Measurements from ENCODE around the gene FMNL2. TPM values are rescaled to one million over a fixed set of nuclear protein-coding genes. Genes with fewer than 3 reads are reported as not detected.

Gene FMNL2
- total RNA-seq, 1 experiment from 2014 or later: 33.6 TPM

DNA sequence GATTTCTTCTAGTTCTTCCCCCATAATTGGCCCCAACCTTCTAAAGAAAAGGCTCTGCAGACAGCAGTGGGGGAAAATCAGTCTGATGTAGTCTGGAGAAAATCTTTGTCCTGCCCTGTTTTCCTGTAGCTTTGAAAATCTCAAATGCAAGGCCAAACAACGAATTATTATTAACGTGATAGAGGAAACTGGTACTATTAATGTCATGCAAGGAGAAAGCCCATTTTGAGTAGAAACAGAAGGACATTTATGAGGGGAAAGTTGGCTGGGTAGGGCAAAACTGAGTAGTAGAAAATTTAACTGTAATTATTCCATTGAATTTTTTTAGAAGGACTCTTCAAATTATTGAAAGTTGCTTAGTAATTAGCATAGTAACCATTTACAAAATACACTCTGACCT lies 98.8 kb downstream of the FMNL2 start:
- DNase-seq (ENCODE audit: low read depth, low spot score) (no peak), ATAC-seq (no peak)
- ChIA-PET POLR2A (no interaction called here), CTCF (no interaction called here)
- Histone ChIP-seq H3K36me3 (ENCODE audit: control insufficient read depth, insufficient read depth, low read length) (no peaks in the 10 kb centered on the region), H3K4me3 (ENCODE audit: low read depth in 2 of 2, low read length in 2 of 2) (no peak overlapping the region), H3K27me3 (ENCODE audit: control insufficient read depth, insufficient read depth, low read length) (no peaks in the 10 kb centered on the region), H3K27ac (ENCODE audit: low read length) (no peak overlapping the region), H3K4me1 (ENCODE audit: control insufficient read depth, insufficient read depth, low read length) (peaks cover 3% of the 10 kb centered on the region; the same call in 1 of the 2 replicates), H3K9me3 (ENCODE audit: control insufficient read depth, insufficient read depth, low read depth, low read length) (no peaks in the 10 kb centered on the region)
- no TSS peak for BruUV-seq (replicated peaks)
- TF ChIP-seq, protein P1, sequence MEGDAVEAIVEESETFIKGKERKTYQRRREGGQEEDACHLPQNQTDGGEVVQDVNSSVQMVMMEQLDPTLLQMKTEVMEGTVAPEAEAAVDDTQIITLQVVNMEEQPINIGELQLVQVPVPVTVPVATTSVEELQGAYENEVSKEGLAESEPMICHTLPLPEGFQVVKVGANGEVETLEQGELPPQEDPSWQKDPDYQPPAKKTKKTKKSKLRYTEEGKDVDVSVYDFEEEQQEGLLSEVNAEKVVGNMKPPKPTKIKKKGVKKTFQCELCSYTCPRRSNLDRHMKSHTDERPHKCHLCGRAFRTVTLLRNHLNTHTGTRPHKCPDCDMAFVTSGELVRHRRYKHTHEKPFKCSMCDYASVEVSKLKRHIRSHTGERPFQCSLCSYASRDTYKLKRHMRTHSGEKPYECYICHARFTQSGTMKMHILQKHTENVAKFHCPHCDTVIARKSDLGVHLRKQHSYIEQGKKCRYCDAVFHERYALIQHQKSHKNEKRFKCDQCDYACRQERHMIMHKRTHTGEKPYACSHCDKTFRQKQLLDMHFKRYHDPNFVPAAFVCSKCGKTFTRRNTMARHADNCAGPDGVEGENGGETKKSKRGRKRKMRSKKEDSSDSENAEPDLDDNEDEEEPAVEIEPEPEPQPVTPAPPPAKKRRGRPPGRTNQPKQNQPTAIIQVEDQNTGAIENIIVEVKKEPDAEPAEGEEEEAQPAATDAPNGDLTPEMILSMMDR (IDR thresholded peaks at IDR 0.05): no peak
- TF ChIP-seq SIN3A (IDR thresholded peaks at IDR 0.05; ENCODE audit: borderline replicate concordance, insufficient read depth, low read depth, low read length) (no peak), POLR2AphosphoS5 (IDR thresholded peaks at IDR 0.05; ENCODE audit: low read depth, low read length) (no peak), TCF7L2 (IDR thresholded peaks at IDR 0.05; ENCODE audit: low read depth, low read length) (no peak)
- TF ChIP-seq, protein P2, sequence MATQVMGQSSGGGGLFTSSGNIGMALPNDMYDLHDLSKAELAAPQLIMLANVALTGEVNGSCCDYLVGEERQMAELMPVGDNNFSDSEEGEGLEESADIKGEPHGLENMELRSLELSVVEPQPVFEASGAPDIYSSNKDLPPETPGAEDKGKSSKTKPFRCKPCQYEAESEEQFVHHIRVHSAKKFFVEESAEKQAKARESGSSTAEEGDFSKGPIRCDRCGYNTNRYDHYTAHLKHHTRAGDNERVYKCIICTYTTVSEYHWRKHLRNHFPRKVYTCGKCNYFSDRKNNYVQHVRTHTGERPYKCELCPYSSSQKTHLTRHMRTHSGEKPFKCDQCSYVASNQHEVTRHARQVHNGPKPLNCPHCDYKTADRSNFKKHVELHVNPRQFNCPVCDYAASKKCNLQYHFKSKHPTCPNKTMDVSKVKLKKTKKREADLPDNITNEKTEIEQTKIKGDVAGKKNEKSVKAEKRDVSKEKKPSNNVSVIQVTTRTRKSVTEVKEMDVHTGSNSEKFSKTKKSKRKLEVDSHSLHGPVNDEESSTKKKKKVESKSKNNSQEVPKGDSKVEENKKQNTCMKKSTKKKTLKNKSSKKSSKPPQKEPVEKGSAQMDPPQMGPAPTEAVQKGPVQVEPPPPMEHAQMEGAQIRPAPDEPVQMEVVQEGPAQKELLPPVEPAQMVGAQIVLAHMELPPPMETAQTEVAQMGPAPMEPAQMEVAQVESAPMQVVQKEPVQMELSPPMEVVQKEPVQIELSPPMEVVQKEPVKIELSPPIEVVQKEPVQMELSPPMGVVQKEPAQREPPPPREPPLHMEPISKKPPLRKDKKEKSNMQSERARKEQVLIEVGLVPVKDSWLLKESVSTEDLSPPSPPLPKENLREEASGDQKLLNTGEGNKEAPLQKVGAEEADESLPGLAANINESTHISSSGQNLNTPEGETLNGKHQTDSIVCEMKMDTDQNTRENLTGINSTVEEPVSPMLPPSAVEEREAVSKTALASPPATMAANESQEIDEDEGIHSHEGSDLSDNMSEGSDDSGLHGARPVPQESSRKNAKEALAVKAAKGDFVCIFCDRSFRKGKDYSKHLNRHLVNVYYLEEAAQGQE (IDR thresholded peaks at IDR 0.05; ENCODE audit: insufficient read depth in 1 of 2, low read depth in 2 of 2, low read length in 1 of 2): no peak
- intact Hi-C loops (cut with micrococcal nuclease; ENCODE audit: unreplicated experiment) (no loop called here), in situ Hi-C loops (cut with HindIII; ENCODE audit: low pct_unique_long_range_greater_than_20kb, low sequenced_read_pairs) (no loop called here)

GRCh38 chr2:152434395-152435182 lies 99.6 kb downstream of the FMNL2 start:
- no peaks in the 10 kb centered on the region for H3K27me3 ChIP-seq (ENCODE audit: control insufficient read depth, insufficient read depth, low read length)
- no TSS peak for BruUV-seq (replicated peaks)
- TF ChIP-seq SIN3A (IDR thresholded peaks at IDR 0.05; ENCODE audit: borderline replicate concordance, insufficient read depth, low read depth, low read length): no peak
- TF ChIP-seq, protein P1 (IDR thresholded peaks at IDR 0.05): no peak
- intact Hi-C loops (cut with micrococcal nuclease; ENCODE audit: unreplicated experiment): no loop called here
- H3K36me3 ChIP-seq (ENCODE audit: control insufficient read depth, insufficient read depth, low read length): no peaks in the 10 kb centered on the region
- peaks cover 3% of the 10 kb centered on the region; the same call in 1 of the 2 replicates for H3K4me1 ChIP-seq (ENCODE audit: control insufficient read depth, insufficient read depth, low read length)
- DNase-seq (ENCODE audit: low read depth, low spot score) (no peak), ATAC-seq (no peak)
- in situ Hi-C loops (cut with HindIII; ENCODE audit: low pct_unique_long_range_greater_than_20kb, low sequenced_read_pairs): no loop called here
- ChIA-PET CTCF (no interaction called here), POLR2A (interaction anchor here (0.6 kb wide), 1 partner anchor 22 kb away, joined by 3 read pairs; no protein-coding TSS in a partner anchor)
- no peak overlapping the region for H3K4me3 ChIP-seq (ENCODE audit: low read depth in 2 of 2, low read length in 2 of 2)
- H3K27ac ChIP-seq (ENCODE audit: low read length): no peak overlapping the region
- no peaks in the 10 kb centered on the region for H3K9me3 ChIP-seq (ENCODE audit: control insufficient read depth, insufficient read depth, low read depth, low read length)

Measured in Panc1 (cell line).